ENCODE results near the gene KEAP1. TPM values are rescaled to one million over a fixed set of nuclear protein-coding genes. Genes with fewer than 3 reads are reported as not detected.

The KEAP1 gene
- total RNA-seq, 1 experiment from 2014 or later = 75.2 TPM

DNA sequence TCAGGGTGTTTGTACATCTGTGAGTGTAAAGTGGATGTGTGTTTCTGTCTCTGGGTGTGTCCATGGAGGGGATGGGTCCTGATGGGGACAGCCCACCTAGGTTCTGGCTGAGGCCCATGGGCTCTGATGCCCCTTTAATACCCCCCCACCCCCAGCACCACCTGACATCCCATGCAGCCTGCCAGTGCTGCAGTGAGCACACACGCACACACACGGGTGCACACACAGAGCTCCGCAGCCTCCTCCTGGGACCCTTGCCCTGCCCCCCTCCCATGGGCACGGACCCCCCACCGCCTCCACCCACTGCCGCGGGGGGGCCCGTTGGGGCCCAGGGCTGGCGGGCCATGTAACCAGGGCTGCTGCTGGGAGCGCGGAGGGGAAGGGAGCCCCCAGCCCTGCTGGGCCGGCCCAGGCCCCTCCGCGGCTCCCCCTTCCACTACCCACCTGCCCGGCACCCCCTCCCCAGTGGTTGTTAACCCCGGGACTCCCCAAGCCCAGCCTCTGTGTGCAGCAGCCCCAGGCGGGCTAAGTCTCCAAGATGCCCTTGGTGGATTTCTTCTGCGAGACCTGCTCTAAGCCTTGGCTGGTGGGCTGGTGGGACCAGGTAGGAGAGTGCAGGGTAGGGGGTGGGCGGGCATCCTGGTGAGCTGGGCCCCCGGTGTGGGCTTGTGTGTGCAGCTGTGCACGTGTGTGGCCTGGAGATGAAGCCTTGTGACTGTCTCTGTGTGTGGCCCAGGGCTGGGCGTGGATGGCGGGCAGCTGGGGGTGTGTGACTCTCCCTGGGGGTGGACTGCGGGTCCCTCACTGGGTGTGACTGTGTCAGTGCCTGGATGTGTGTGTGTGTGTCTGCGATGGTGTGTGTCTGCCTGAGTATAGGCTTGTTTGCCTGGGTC, 50.2 kb downstream of the KEAP1 start:
- H3K4me1 ChIP-seq (ENCODE audit: control insufficient read depth in 1 of 2, insufficient read depth in 2 of 2, low read length in 2 of 2) = peaks cover 0 to 15% of the 10 kb centered on the region in 2 experiments; a peak in 2 of 4 replicates
- no peaks in the 10 kb centered on the region for H3K9me2 ChIP-seq (ENCODE audit: insufficient read depth)
- no peak overlapping the region for H3K4me3 ChIP-seq (replicated peaks in 1 of 2; ENCODE audit: low read depth in 1 of 2, low read length in 2 of 2)
- DNase-seq (ENCODE audit: low read depth, low spot score) = no peak
- intact Hi-C loops (cut with micrococcal nuclease) = no loop called here
- CTCF ChIA-PET = no interaction called here
- BruUV-seq (replicated peaks) = no TSS peak
- peaks cover 4% of the 10 kb centered on the region; the same call in 1 of the 2 replicates for H3K79me2 ChIP-seq (ENCODE audit: insufficient read depth, low read length)
- no peaks in the 10 kb centered on the region for H3K27me3 ChIP-seq (ENCODE audit: insufficient read depth, low read length)
- H3K27ac ChIP-seq (ENCODE audit: low read depth, low read length) = no peak overlapping the region
- H3K4me2 ChIP-seq (ENCODE audit: low read length) = no peak overlapping the region
- H3K36me3 ChIP-seq (ENCODE audit: control insufficient read depth in 1 of 2, insufficient read depth in 2 of 2, low read length in 2 of 2) = peaks cover 0 to 15% of the 10 kb centered on the region in 2 experiments; a peak in 2 of 4 replicates
- no peak for ATAC-seq
- no peak overlapping the region for H3K9ac ChIP-seq (ENCODE audit: low read length)
- H4K20me1 ChIP-seq (ENCODE audit: insufficient read depth) = peaks cover 3% of the 10 kb centered on the region; the same call in 1 of the 2 replicates
- H2AFZ ChIP-seq (ENCODE audit: low read depth, low read length, poor library complexity, severe bottlenecking) = no peak overlapping the region
- RAD21 ChIA-PET (ENCODE audit: low non-redundant PET in 1 of 2, low total read pairs in 2 of 2, uncharacterized antibody in 2 of 2, unreplicated experiment in 2 of 2) = no interaction called here
- TF ChIP-seq EZH2 (IDR thresholded peaks at IDR 0.05) (no peak), ELF1 (IDR thresholded peaks at IDR 0.05; ENCODE audit: borderline replicate concordance, low read depth) (no peak), YY1 (IDR thresholded peaks at IDR 0.05; ENCODE audit: extremely low read depth, insufficient replicate concordance, low read depth, low read length) (no peak), FOSL1 (IDR thresholded peaks at IDR 0.05; ENCODE audit: low read depth) (no peak), ZNF274 (IDR thresholded peaks at IDR 0.05; ENCODE audit: low read depth, low read length) (no peak), POLR2AphosphoS5 (IDR thresholded peaks at IDR 0.05; ENCODE audit: low read depth, low read length) (no peak), ZFX (IDR thresholded peaks at IDR 0.05) (no peak), EZH2phosphoT487 (IDR thresholded peaks at IDR 0.05; ENCODE audit: borderline replicate concordance) (no peak)
- TF ChIP-seq, protein P1, sequence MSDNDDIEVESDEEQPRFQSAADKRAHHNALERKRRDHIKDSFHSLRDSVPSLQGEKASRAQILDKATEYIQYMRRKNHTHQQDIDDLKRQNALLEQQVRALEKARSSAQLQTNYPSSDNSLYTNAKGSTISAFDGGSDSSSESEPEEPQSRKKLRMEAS (IDR thresholded peaks at IDR 0.05) = no peak
- TF ChIP-seq, protein P2, sequence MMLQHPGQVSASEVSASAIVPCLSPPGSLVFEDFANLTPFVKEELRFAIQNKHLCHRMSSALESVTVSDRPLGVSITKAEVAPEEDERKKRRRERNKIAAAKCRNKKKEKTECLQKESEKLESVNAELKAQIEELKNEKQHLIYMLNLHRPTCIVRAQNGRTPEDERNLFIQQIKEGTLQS (IDR thresholded peaks at IDR 0.05) = no peak
- POLR2A ChIA-PET = no interaction called here
- H3K9me3 ChIP-seq (ENCODE audit: control insufficient read depth in 1 of 2, insufficient read depth in 1 of 2, low read depth in 1 of 2, low read length in 2 of 2) = no peaks in the 10 kb centered on the region
